ENCODE measurements around the gene TMEM215. TPM values are rescaled to one million over a fixed set of nuclear protein-coding genes. Genes with fewer than 3 reads are reported as not detected.
"Not testable (repeated sequence)": the region's sequence is repeated elsewhere in the genome, so short reads cannot be mapped to it uniquely, and the experiment has no call there.

The TMEM215 gene
- total RNA-seq, 2 donors from 2014 or later = not detected

- Histone ChIP-seq H3K4me3 (no peak overlapping the region), H3K9me3 (no peaks in the 10 kb centered on the region), H3K27me3 (no peaks in the 10 kb centered on the region), H3K27ac (no peak overlapping the region), H3K4me1 (no peaks in the 10 kb centered on the region), H3K36me3 (replicated peaks in 1 of 2; ENCODE audit: insufficient read depth in 1 of 2, low read depth in 2 of 2) (no peaks in the 10 kb centered on the region)
- ATAC-seq = no peak
- no peak for DNase-seq
- intact Hi-C loops (cut with DNase I) = no loop called here
- TF ChIP-seq POLR2A (IDR thresholded peaks at IDR 0.05) (no peak), CTCF (IDR thresholded peaks at IDR 0.05) (no peak)
- 56 to 59% methylated on average over 3 of the region's 3 CpGs for WGBS, 2 donors
Measured at GRCh38 chr9:32776201-32776600, 7.1 kb upstream of the TMEM215 start.

GRCh38 chr9:32782476-32783167 is 718 bp upstream of the TMEM215 start:
- H3K4me1 ChIP-seq = peaks cover 10% of the 10 kb centered on the region
- DNase-seq = no peak
- H3K27me3 ChIP-seq = no peaks in the 10 kb centered on the region
- TF ChIP-seq POLR2A (IDR thresholded peaks at IDR 0.05) (no peak), CTCF (IDR thresholded peaks at IDR 0.05) (no peak)
- no peak for ATAC-seq
- H3K27ac ChIP-seq = no peak overlapping the region
- intact Hi-C loops (cut with DNase I) = no loop called here
- no peaks in the 10 kb centered on the region for H3K36me3 ChIP-seq (replicated peaks in 1 of 2; ENCODE audit: insufficient read depth in 1 of 2, low read depth in 2 of 2)
- no peak overlapping the region for H3K4me3 ChIP-seq
- 2 to 6% methylated on average over 6 to 43 of the region's 45 CpGs for WGBS, 2 donors
- no peaks in the 10 kb centered on the region for H3K9me3 ChIP-seq

GRCh38 chr9:32787816-32788215 is 4.5 kb downstream of the TMEM215 start:
- DNase-seq = no peak
- Histone ChIP-seq H3K4me1 (peaks cover 9% of the 10 kb centered on the region), H3K4me3 (no peak overlapping the region), H3K27ac (no peak overlapping the region), H3K27me3 (no peaks in the 10 kb centered on the region), H3K36me3 (replicated peaks in 1 of 2; ENCODE audit: insufficient read depth in 1 of 2, low read depth in 2 of 2) (no peaks in the 10 kb centered on the region), H3K9me3 (no peaks in the 10 kb centered on the region)
- no peak for ATAC-seq
- TF ChIP-seq CTCF (IDR thresholded peaks at IDR 0.05) = no peak
- no peak for TF ChIP-seq POLR2A (IDR thresholded peaks at IDR 0.05)
- WGBS, 2 donors = 36% methylated on average over 2 of the region's 2 CpGs
- intact Hi-C loops (cut with DNase I) = no loop called here

GRCh38 chr9:32796015-32796414 is 12.7 kb downstream of the TMEM215 start:
- ATAC-seq; DNase-seq; H3K4me1 ChIP-seq; H3K27me3 ChIP-seq; H3K4me3 ChIP-seq; H3K36me3 ChIP-seq (replicated peaks in 1 of 2; ENCODE audit: insufficient read depth in 1 of 2, low read depth in 2 of 2); H3K27ac ChIP-seq; intact Hi-C loops (cut with DNase I): not testable (repeated sequence)
- 45 to 48% methylated on average over 3 of the region's 3 CpGs for WGBS, 2 donors
- peaks cover 0 to 13% (median 0%) of the 10 kb centered on the region in 3 donors for H3K9me3 ChIP-seq

GRCh38 chr9:32801530-32801929 is 18.2 kb downstream of the TMEM215 start:
- ATAC-seq = no peak
- H3K9me3 ChIP-seq = peaks cover 0 to 3% (median 0%) of the 10 kb centered on the region in 3 donors
- intact Hi-C loops (cut with DNase I) = no loop called here
- 56 to 68% methylated on average over 1 of the region's 1 CpG for WGBS, 2 donors
- DNase-seq = no peak
- TF ChIP-seq POLR2A (IDR thresholded peaks at IDR 0.05) = no peak
- TF ChIP-seq CTCF (IDR thresholded peaks at IDR 0.05) = no peak
- H3K27me3 ChIP-seq = no peaks in the 10 kb centered on the region
- no peaks in the 10 kb centered on the region for H3K4me1 ChIP-seq
- no peak overlapping the region for H3K4me3 ChIP-seq
- no peaks in the 10 kb centered on the region for H3K36me3 ChIP-seq (replicated peaks in 1 of 2; ENCODE audit: insufficient read depth in 1 of 2, low read depth in 2 of 2)
- H3K27ac ChIP-seq = no peak overlapping the region
